ENCODE results near the gene BRINP2. TPM values are rescaled to one million over a fixed set of nuclear protein-coding genes. Genes with fewer than 3 reads are reported as not detected.

BRINP2 gene
- total RNA-seq, 4 donors from 2014 or later = 0.26 to 0.42 TPM; not detected in 2

- TF ChIP-seq POLR2A (IDR thresholded peaks at IDR 0.05) = no peak
- TF ChIP-seq, protein P1, sequence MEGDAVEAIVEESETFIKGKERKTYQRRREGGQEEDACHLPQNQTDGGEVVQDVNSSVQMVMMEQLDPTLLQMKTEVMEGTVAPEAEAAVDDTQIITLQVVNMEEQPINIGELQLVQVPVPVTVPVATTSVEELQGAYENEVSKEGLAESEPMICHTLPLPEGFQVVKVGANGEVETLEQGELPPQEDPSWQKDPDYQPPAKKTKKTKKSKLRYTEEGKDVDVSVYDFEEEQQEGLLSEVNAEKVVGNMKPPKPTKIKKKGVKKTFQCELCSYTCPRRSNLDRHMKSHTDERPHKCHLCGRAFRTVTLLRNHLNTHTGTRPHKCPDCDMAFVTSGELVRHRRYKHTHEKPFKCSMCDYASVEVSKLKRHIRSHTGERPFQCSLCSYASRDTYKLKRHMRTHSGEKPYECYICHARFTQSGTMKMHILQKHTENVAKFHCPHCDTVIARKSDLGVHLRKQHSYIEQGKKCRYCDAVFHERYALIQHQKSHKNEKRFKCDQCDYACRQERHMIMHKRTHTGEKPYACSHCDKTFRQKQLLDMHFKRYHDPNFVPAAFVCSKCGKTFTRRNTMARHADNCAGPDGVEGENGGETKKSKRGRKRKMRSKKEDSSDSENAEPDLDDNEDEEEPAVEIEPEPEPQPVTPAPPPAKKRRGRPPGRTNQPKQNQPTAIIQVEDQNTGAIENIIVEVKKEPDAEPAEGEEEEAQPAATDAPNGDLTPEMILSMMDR (IDR thresholded peaks at IDR 0.05) = no peak
- no peak for DNase-seq (ENCODE audit: low spot score in 2 of 2)
- intact Hi-C loops (cut with DNase I; ENCODE audit: low total_unique reads) = no loop called here
- H3K4me3 ChIP-seq (ENCODE audit: low read depth, poor library complexity, severe bottlenecking) = no peak overlapping the region
- 67 to 68% methylated on average over 3 of the region's 3 CpGs for WGBS, 2 donors
These were observed 25.4 kb upstream of the BRINP2 start for GRCh38 chr1:177145106-177146070.

DNA sequence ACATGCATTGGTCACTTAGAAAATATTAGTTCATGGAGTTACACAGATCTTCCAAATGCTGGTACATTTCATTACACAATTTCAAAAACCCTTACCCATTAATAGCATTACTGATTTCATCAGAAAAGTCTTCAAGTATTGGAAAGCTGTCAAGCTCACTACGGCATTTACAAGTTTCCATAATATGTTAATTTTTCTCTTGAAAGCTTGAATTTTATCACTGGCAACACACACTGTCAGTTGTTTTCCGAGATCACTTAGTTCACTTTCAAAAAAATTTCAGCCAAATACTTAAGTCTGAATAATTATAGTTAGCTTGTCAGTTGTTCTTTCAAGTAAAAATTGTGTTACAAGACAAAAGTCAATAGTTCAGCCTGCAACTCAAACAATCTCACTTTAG lies 24.3 kb upstream of the BRINP2 start:
- H3K4me3 ChIP-seq (ENCODE audit: low read depth, poor library complexity, severe bottlenecking) = no peak overlapping the region
- intact Hi-C loops (cut with DNase I; ENCODE audit: low total_unique reads) = no loop called here
- 23 to 24% methylated on average over 2 of the region's 2 CpGs for WGBS, 2 donors
- no peak for TF ChIP-seq POLR2A (IDR thresholded peaks at IDR 0.05)
- TF ChIP-seq, protein P1 (IDR thresholded peaks at IDR 0.05) = no peak
- no peak for DNase-seq (ENCODE audit: low spot score in 2 of 2)

GRCh38 chr1:177162243-177162642 lies 8.5 kb upstream of the BRINP2 start:
- TF ChIP-seq, protein P1 (IDR thresholded peaks at IDR 0.05) = no peak
- no peak for TF ChIP-seq POLR2A (IDR thresholded peaks at IDR 0.05)
- intact Hi-C loops (cut with DNase I; ENCODE audit: low total_unique reads) = no loop called here
- 85 to 93% methylated on average over 2 of the region's 2 CpGs for whole genome bisulfite sequencing, 2 donors
- DNase-seq (ENCODE audit: low spot score in 2 of 2) = no peak
- H3K4me3 ChIP-seq (ENCODE audit: low read depth, poor library complexity, severe bottlenecking) = no peak overlapping the region

- intact Hi-C loops (cut with DNase I; ENCODE audit: low total_unique reads) = no loop called here
- no peak overlapping the region for H3K4me3 ChIP-seq (ENCODE audit: low read depth, poor library complexity, severe bottlenecking)
- TF ChIP-seq, protein P1 (IDR thresholded peaks at IDR 0.05) = no peak
- TF ChIP-seq POLR2A (IDR thresholded peaks at IDR 0.05) = no peak
- WGBS, 2 donors = 2 to 4% methylated on average over 15 of the region's 15 CpGs
- DNase-seq (ENCODE audit: low spot score in 2 of 2) = no peak
These were observed 6.8 kb upstream of the BRINP2 start for GRCh38 chr1:177163844-177164379.

DNA sequence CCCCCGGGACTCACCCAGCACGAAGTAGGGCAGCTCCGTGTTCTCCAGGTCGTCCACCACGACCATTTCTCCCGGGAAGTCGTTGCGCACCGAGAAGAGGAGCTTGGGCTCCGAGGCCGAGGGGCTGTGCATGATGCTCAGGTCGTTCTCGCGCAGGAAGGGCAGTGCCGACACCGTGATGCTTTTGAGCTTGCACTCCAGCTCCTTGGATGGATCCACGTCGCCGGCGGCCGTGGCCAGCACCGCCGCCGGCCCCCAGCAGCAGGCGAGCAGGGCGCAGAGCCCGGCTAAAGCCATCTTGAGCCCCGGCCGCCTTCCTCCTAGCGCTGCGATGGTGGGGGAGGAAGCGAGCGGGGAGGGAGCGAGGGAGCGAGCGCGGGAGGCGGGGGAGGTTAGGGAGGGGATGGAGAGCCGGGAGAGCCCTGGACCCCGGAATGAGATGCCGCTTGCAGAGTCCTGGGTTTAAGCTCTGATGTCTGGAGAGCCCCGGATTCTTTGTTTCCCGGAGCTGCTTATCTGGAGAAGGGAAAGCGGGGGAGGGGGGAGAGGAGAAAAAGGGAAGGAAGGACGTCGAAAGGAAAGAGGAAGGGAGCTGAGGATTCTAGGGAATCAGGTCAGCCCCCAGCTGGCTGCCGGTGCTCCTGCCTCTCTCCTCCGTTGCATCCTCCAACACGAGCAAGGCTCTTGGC lies 6.2 kb upstream of the BRINP2 start, which contains the start of gene ASTN1:
Gene ASTN1 (minus strand): TSS at position 333 of the 689 bp plus-strand sequence. CDS start 36 bp downstream, at position 297.
- no peak within 1 kb of the TSS for H3K4me3 ChIP-seq (ENCODE audit: low read depth, poor library complexity, severe bottlenecking)
- 0 to 1% methylated on average over 43 to 47 of the region's 49 CpGs for WGBS, 2 donors
- DNase-seq (ENCODE audit: low spot score in 2 of 2) = no peak
- intact Hi-C loops (cut with DNase I; ENCODE audit: low total_unique reads) = no loop called here
- no peak for TF ChIP-seq POLR2A (IDR thresholded peaks at IDR 0.05)
- TF ChIP-seq, protein P1 (IDR thresholded peaks at IDR 0.05) = no peak
